HG03457 (cell line): Measurements from ENCODE around the gene TRIM47.

Experiments used
- ATAC-seq: cut with Tn5 transposase; IDR thresholded peaks from one replicate; pipeline ENCODE4 v1.9.1; 2021; ENCODE audit warnings: moderate number of reproducible peaks; ENCODE audit not compliant: unreplicated experiment

TRIM47 gene

GRCh38 chr17:75848523-75849278 lies 29.7 kb downstream of the TRIM47 start:
- ATAC-seq: no peak

- no peak for ATAC-seq
These were observed 30.5 kb downstream of the TRIM47 start for GRCh38 chr17:75847614-75848522.

GRCh38 chr17:75846692-75847613 lies 31.4 kb downstream of the TRIM47 start:
- no peak for ATAC-seq

GRCh38 chr17:75845933-75846691 lies 32.3 kb downstream of the TRIM47 start:
- ATAC-seq: no peak

- ATAC-seq: peak; percentile 55
These were observed 33.2 kb downstream of the TRIM47 start for GRCh38 chr17:75845058-75845711.

- no peak for ATAC-seq
These were observed 33.8 kb downstream of the TRIM47 start for GRCh38 chr17:75844530-75845057.

GRCh38 chr17:75843577-75844529 lies 34.5 kb downstream of the TRIM47 start, which contains the start of gene UNC13D:
UNC13D (minus strand) TSS chr17:75844404; CDS start chr17:75844337, 67 bp downstream.
- no peak for ATAC-seq

- no peak for ATAC-seq
These were observed 35.3 kb downstream of the TRIM47 start for GRCh38 chr17:75842963-75843576.

GRCh38 chr17:75842411-75842810 lies 36.0 kb downstream of the TRIM47 start:
- ATAC-seq: no peak

- no peak for ATAC-seq
These were observed 37.6 kb downstream of the TRIM47 start for GRCh38 chr17:75840799-75841164.

- ATAC-seq: no peak
These were observed 38.2 kb downstream of the TRIM47 start for GRCh38 chr17:75839942-75840798.

- ATAC-seq: no peak
These were observed 40.0 kb downstream of the TRIM47 start for GRCh38 chr17:75838410-75838809.

GRCh38 chr17:75837899-75838298 lies 40.5 kb downstream of the TRIM47 start:
- ATAC-seq: no peak

- no peak for ATAC-seq
These were observed 41.8 kb downstream of the TRIM47 start for GRCh38 chr17:75836605-75837004.

- no peak for ATAC-seq
These were observed 42.8 kb downstream of the TRIM47 start for GRCh38 chr17:75835654-75835987.

GRCh38 chr17:75834928-75835653 lies 43.3 kb downstream of the TRIM47 start:
- no peak for ATAC-seq
